AG08396 (cell line): ENCODE results near the gene GPC6.

ENCODE experiments used
- DNase-seq: peaks from one replicate; pipeline ENCODE4 v3.0.0; 2012; ENCODE audit warnings: low spot score, mixed read lengths

GPC6 gene

GRCh38 chr13:93853912-93854311 lies 627.3 kb downstream of the GPC6 start:
- no peak for DNase-seq

GRCh38 chr13:93857126-93857525 lies 630.5 kb downstream of the GPC6 start:
- DNase-seq = no peak

- DNase-seq = no peak
Measured at GRCh38 chr13:93859716-93860115, 633.1 kb downstream of the GPC6 start.

- DNase-seq = peak; percentile 23
Measured at GRCh38 chr13:93861818-93862217, 635.2 kb downstream of the GPC6 start.

- DNase-seq = no peak
Measured at GRCh38 chr13:93862259-93862658, 635.7 kb downstream of the GPC6 start.

- DNase-seq = no peak
Measured at GRCh38 chr13:93865235-93865634, 638.6 kb downstream of the GPC6 start.

- peak; percentile 50 for DNase-seq
Measured at GRCh38 chr13:93867481-93867880, 640.9 kb downstream of the GPC6 start.

- no peak for DNase-seq
Measured at GRCh38 chr13:93872376-93872775, 645.8 kb downstream of the GPC6 start.

- DNase-seq = no peak
Measured at GRCh38 chr13:93872786-93873347, 646.3 kb downstream of the GPC6 start.

- DNase-seq = no peak
Measured at GRCh38 chr13:93875547-93875946, 648.9 kb downstream of the GPC6 start.

- DNase-seq = no peak
Measured at GRCh38 chr13:93876236-93876635, 649.6 kb downstream of the GPC6 start.

- no peak for DNase-seq
Measured at GRCh38 chr13:93878675-93879074, 652.1 kb downstream of the GPC6 start.

- DNase-seq = no peak
Measured at GRCh38 chr13:93881411-93881810, 654.8 kb downstream of the GPC6 start.

GRCh38 chr13:93882086-93882651 lies 655.6 kb downstream of the GPC6 start:
- no peak for DNase-seq

GRCh38 chr13:93889430-93889951 lies 662.9 kb downstream of the GPC6 start:
- DNase-seq = no peak

GRCh38 chr13:93899981-93900380 lies 673.4 kb downstream of the GPC6 start:
- no peak for DNase-seq

GRCh38 chr13:93900731-93901130 lies 674.1 kb downstream of the GPC6 start:
- peak; percentile 22 for DNase-seq

GRCh38 chr13:93903909-93904308 lies 677.3 kb downstream of the GPC6 start:
- peak; percentile 11 for DNase-seq

GRCh38 chr13:93915269-93915809 lies 688.7 kb downstream of the GPC6 start:
- DNase-seq = peak; percentile 30

GRCh38 chr13:93922063-93922855 lies 695.7 kb downstream of the GPC6 start:
- DNase-seq = no peak

- DNase-seq = no peak
Measured at GRCh38 chr13:93925990-93926389, 699.4 kb downstream of the GPC6 start.

- no peak for DNase-seq
Measured at GRCh38 chr13:93926425-93926824, 699.8 kb downstream of the GPC6 start.

GRCh38 chr13:93927431-93927830 lies 700.8 kb downstream of the GPC6 start:
- no peak for DNase-seq
